ENCODE measurements around the gene S100A3. TPM values are rescaled to one million over a fixed set of nuclear protein-coding genes. Genes with fewer than 3 reads are reported as not detected.

S100A3 gene
- total RNA-seq, 1 experiment from 2014 or later, result not detected

GRCh38 chr1:153506831-153507413 lies 42.1 kb downstream of the S100A3 start:
- Mint-ChIP-seq H3K27ac (ENCODE audit: unreplicated experiment) (no peak overlapping the region), H3K27me3 (ENCODE audit: unreplicated experiment) (no peaks in the 10 kb centered on the region), H3K9me3 (ENCODE audit: low read depth, unreplicated experiment) (no peaks in the 10 kb centered on the region), H3K4me3 (ENCODE audit: low read depth, unreplicated experiment) (no peak overlapping the region), H3K36me3 (ENCODE audit: insufficient read depth, unreplicated experiment) (peaks cover 12% of the 10 kb centered on the region), H3K4me1 (ENCODE audit: low read depth, unreplicated experiment) (peaks cover 52% of the 10 kb centered on the region)
- peak; percentile 47 for DNase-seq
- CTCF ChIA-PET, result interaction anchor here (1.0 to 1.5 kb wide), 3 partner anchors 9 to 120 kb away, joined by 4 to 5 read pairs (median 4); partner anchors contain the start of gene S100A13
- no peak for TF ChIP-seq CTCF (IDR thresholded peaks at IDR 0.05; ENCODE audit: unreplicated experiment)
- intact Hi-C loops (cut with micrococcal nuclease; ENCODE audit: unreplicated experiment), result loop anchor here (2.0 kb wide), 1 partner anchor 242 kb away; no protein-coding TSS in a partner anchor
- BruUV-seq (replicated peaks), result no TSS peak

DNA sequence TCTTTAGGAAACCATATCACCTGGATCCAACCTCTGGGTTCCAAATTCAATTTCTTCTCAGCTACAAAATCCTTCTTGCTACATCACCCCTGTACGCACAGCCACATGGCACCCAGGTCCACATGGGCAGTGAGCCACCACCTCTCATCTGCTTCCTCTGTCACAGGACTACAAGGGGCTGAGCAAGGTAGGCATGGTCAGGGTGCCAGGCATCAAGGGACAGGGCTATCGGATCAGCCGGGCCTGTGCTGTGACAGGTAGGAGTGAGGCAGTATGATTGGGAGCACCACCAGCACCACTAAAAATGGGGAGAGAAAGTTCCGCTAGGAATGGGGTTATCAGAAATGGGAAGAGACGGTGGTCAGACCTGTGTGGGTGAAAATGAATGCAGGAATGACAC lies 42.7 kb downstream of the S100A3 start:
- BruUV-seq (replicated peaks), result no TSS peak
- no peaks in the 10 kb centered on the region for H3K9me3 Mint-ChIP-seq (ENCODE audit: low read depth, unreplicated experiment)
- no peak overlapping the region for H3K4me3 Mint-ChIP-seq (ENCODE audit: low read depth, unreplicated experiment)
- peaks cover 12% of the 10 kb centered on the region for H3K36me3 Mint-ChIP-seq (ENCODE audit: insufficient read depth, unreplicated experiment)
- no peak for DNase-seq
- H3K4me1 Mint-ChIP-seq (ENCODE audit: low read depth, unreplicated experiment), result peaks cover 47% of the 10 kb centered on the region
- no peak overlapping the region for H3K27ac Mint-ChIP-seq (ENCODE audit: unreplicated experiment)
- CTCF ChIA-PET, result interaction anchor here (1.0 to 1.5 kb wide), 3 partner anchors 9 to 121 kb away, joined by 4 to 5 read pairs (median 4); partner anchors contain the start of gene S100A13
- H3K27me3 Mint-ChIP-seq (ENCODE audit: unreplicated experiment), result peaks cover under 1% of the 10 kb centered on the region
- intact Hi-C loops (cut with micrococcal nuclease; ENCODE audit: unreplicated experiment), result loop anchor here (2.0 kb wide), 1 partner anchor 242 kb away; no protein-coding TSS in a partner anchor
- TF ChIP-seq CTCF (IDR thresholded peaks at IDR 0.05; ENCODE audit: unreplicated experiment), result no peak

DNA sequence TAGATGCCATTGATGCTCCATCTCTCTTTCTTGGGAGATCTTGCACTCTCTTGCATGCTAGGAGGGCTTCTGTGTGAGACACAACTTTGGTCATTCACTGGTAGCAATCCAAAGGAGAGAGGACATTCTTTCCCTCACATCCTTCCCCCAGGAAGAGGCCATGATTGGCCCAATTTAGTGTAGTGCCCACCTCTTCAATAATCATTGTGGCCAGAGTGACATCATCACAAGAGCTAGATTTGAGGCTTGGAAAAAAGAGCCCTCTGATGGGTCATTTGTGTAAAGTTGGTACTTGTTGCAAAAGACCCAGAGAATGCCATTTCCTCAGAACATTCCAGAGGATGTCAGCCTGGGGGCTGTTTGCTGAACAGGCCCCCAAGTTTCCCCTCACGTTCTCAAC lies 43.5 kb downstream of the S100A3 start:
- H3K4me1 Mint-ChIP-seq (ENCODE audit: low read depth, unreplicated experiment), result peaks cover 39% of the 10 kb centered on the region
- no peak for DNase-seq
- BruUV-seq (replicated peaks), result no TSS peak
- intact Hi-C loops (cut with micrococcal nuclease; ENCODE audit: unreplicated experiment), result no loop called here
- no peak overlapping the region for H3K4me3 Mint-ChIP-seq (ENCODE audit: low read depth, unreplicated experiment)
- H3K27me3 Mint-ChIP-seq (ENCODE audit: unreplicated experiment), result peaks cover 8% of the 10 kb centered on the region
- peaks cover 7% of the 10 kb centered on the region for H3K36me3 Mint-ChIP-seq (ENCODE audit: insufficient read depth, unreplicated experiment)
- H3K9me3 Mint-ChIP-seq (ENCODE audit: low read depth, unreplicated experiment), result no peaks in the 10 kb centered on the region
- TF ChIP-seq CTCF (IDR thresholded peaks at IDR 0.05; ENCODE audit: unreplicated experiment), result no peak
- CTCF ChIA-PET, result interaction anchor here (0.7 kb wide), 1 partner anchor 267 kb away, joined by 3 read pairs; no protein-coding TSS in a partner anchor
- no peak overlapping the region for H3K27ac Mint-ChIP-seq (ENCODE audit: unreplicated experiment)

DNA sequence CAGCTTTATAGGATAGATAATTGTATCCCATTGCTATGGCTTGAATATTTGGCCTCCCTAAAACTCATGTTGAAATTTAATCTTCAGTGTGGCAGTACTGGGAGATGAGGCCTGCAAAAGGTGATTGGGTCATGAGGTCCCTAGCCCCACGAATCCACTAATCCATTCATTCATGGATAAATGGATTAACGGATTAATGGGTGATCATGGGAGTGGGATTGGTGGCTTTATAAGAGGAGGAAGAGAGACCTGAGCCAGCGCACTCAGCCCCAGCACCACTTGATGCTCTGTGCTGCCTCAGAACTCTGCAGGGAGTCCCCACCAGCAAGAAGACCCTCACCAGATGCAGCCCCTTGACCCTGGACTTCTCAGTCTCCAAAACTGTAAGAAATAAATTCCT lies 45.3 kb downstream of the S100A3 start:
- Mint-ChIP-seq H3K27ac (ENCODE audit: unreplicated experiment) (no peak overlapping the region), H3K36me3 (ENCODE audit: insufficient read depth, unreplicated experiment) (peaks cover 7% of the 10 kb centered on the region), H3K4me1 (ENCODE audit: low read depth, unreplicated experiment) (peaks cover 22% of the 10 kb centered on the region), H3K27me3 (ENCODE audit: unreplicated experiment) (peaks cover 26% of the 10 kb centered on the region), H3K4me3 (ENCODE audit: low read depth, unreplicated experiment) (no peak overlapping the region), H3K9me3 (ENCODE audit: low read depth, unreplicated experiment) (no peaks in the 10 kb centered on the region)
- TF ChIP-seq CTCF (IDR thresholded peaks at IDR 0.05; ENCODE audit: unreplicated experiment), result no peak
- no peak for DNase-seq
- BruUV-seq (replicated peaks), result no TSS peak
- intact Hi-C loops (cut with micrococcal nuclease; ENCODE audit: unreplicated experiment), result no loop called here
- CTCF ChIA-PET, result no interaction called here

All from Calu3 (cell line).